NCI-H2081 (cell line): ENCODE data around the gene FHOD3.

ENCODE experiments used
- DNase-seq, 2 experiments: peaks; one replicate each; lab custom pipeline; 2025; lab: John Stamatoyannopoulos, UW

The FHOD3 gene

DNA sequence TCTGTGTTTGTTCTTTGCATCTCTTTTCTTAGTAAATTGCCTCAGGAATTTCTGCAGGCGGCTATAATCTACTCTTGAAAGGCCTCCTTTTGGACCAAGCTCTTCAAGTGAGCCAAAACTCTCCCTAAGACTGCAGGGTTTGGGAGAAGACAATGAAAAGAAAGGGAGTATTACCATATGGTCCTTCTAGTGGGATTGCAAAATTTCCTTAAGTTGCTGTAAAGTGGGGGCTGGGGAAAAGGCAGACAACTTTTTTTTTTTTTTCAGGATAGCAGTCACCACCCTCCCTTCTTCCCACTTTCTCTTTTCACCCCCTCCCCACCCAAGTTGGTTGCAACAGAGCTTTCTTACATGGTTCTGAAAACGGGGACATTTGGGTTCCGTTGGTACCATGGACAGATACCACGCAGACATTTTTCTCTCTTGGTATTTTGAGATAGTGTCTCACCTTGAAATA, 183.7 kb downstream of the FHOD3 start:
- DNase-seq, result no peak

DNA sequence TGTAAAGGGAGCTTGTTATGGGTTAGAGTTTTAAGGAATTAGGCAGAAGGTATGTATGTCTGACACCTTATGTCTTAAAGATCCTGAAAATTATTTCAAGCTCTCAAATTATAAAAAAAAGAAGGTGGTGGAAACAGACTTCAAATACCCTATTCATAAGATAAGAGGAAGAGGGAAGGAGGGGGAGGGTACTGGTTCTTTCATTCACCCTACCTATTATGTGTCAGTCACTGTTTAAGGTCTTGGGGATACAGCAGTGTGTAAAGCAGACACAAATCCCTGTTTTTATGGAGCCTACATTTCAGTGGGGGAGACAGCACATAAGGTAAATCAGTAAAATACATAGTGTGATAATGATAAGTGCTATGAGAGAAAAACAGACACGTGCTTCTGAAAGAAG, 184.4 kb downstream of the FHOD3 start:
- DNase-seq, result no peak

DNA sequence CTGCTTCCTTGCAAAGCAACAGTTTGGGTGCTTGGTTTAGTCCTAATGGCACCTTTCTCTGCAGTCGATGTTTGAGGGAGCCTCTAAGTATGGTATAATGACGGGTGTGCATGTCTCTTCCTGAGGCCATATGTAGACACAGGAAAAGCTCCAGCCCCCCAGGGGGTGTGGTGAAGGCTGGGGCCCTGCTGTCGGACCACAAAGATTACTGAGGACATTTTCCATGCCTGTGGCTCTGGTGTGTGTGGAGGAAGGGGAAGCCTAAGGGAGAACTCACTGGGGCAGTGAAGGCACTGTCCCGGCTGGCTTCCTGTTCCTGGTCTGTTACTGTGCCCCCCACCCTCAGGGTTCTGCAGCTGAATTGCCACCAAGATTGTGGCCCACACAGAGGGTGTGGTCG, 187.1 kb downstream of the FHOD3 start:
- DNase-seq, result peak; percentile 2 to 27

GRCh38 chr18:36485772-36486171, 188.3 kb downstream of the FHOD3 start:
- no peak for DNase-seq

DNA sequence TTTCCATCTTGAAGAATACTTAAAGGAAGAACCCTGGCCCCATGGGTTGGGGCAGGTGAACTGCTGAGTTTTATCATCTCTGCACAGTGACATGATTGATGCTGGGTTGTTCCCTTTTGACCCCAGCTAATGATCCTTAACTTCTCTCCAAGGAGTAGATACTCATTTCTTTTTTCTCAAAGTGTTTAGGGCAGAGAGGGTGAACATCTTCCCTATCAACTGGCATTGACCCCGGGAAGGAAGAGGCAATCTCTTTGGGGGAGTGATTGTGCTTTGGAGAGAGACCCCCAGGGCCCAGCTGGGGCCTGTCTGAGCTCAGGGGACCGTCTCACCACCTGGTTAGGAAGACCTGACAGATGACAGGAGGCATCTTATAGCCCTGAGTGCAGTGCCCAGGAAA, 190.6 kb downstream of the FHOD3 start:
- DNase-seq, result no peak

- DNase-seq, result no peak
Observed at GRCh38 chr18:36490897-36491296, 193.4 kb downstream of the FHOD3 start.

- no peak for DNase-seq
Observed at GRCh38 chr18:36492604-36493329, 195.3 kb downstream of the FHOD3 start.

- no peak for DNase-seq
Observed at GRCh38 chr18:36493349-36494159, 196.0 kb downstream of the FHOD3 start.

DNA sequence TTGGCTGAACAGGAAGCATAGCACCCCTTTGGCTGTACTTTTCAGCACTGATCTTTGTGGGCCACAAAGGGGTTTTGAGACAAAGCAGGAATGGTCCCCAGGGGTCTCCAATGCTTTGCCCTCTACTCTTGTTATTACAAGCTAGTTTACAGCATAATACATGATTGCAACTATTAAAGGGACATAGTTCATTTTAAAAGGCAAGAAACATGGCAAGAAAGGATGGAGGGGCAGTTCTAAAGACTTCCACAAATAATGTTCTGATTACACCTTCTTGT, 196.6 kb downstream of the FHOD3 start:
- DNase-seq, result no peak

DNA sequence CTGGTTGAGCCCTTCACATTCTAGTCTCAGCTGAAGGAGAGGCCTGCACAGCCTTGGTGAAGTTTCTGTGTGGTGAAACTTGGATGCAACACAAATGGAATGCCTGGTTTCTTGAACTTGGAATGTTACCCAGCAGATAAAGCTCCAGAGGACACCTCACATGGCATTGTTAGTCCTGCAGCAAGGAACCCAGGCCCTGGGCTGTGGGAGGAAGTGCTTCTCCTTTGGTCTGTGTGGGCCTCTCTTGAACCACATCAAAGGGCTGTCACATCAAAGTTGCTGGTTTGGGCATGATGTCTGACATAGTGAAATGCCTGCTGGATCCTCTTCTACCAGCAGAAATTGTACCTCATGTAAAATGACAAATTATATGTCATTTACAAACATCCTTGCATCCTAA, 198.5 kb downstream of the FHOD3 start:
- DNase-seq, result no peak

- DNase-seq, result no peak
Observed at GRCh38 chr18:36499938-36500337, 202.4 kb downstream of the FHOD3 start.

GRCh38 chr18:36501100-36501499, 203.6 kb downstream of the FHOD3 start:
- DNase-seq, result no peak

GRCh38 chr18:36503477-36503876, 206.0 kb downstream of the FHOD3 start:
- DNase-seq, result no peak

DNA sequence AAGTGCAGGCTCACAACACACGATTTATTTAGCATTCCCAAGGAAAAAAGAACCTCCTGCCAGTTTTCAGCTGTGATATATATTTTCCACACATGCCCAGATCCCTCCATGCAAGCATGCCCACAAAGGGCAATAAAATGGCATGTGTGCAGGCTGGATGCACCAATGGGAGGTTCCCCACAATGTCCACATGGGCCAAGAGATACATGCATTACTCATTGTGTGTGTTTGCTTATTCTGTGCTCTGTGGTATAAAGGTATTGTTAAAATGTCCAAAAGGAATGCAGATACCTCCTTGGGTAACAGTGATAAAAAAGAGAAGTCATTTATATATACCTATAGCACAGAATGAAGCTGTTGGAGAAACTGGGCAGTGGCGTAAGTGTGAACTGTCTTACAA, 207.4 kb downstream of the FHOD3 start:
- DNase-seq, result no peak

- DNase-seq, result no peak
Observed at GRCh38 chr18:36505665-36506064, 208.2 kb downstream of the FHOD3 start.

- DNase-seq, result no peak
Observed at GRCh38 chr18:36509646-36510197, 212.2 kb downstream of the FHOD3 start.

DNA sequence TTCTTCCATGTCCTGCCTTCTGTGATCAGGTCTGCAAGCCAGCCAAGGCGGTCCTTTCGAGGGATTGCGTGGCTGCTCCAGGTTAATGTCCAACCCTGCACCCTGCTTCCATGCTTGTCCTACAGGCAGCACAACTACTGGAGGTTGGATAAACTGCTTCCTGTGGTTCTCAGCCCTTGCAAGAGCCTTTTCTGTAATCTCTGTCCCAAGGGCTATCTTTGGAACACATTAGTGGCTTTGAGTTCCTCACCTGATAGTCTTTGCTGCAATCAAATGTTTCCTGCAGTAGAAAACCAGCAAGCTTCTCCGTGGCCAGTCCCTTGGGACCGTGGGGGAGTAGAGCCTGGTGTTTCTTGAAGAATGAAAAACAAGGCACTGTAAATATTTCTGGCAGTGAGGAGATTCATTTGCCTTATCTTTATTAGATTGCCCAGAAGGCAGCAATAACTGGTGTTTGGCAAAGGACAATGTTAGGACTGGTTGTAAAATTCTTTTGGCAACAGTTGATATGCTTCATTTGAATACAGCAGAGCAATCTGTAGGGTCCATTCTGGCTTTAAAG, 214.4 kb downstream of the FHOD3 start:
- DNase-seq, result no peak

GRCh38 chr18:36513556-36513955, 216.0 kb downstream of the FHOD3 start:
- no peak for DNase-seq

DNA sequence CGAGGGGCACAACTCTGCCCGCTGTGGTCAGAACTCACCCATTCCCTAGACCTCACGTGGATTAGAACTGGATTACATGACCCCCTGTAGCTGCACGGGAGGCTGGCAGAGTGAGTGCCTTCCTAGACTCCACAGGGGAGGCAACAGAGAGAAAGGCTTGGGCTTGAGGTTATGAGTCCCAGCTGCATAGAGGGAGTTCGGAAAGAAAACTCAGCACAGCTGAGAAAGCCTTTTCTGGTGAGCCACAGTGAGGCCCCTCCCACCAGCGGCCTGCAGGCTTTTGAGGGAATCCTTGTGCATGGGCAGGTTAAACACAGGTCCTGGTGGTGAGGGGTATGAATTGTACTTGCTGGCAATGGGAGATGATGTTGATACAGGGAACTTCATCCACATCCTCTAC, 217.3 kb downstream of the FHOD3 start:
- no peak for DNase-seq

GRCh38 chr18:36516258-36516657, 218.7 kb downstream of the FHOD3 start:
- no peak for DNase-seq

GRCh38 chr18:36516726-36517125, 219.2 kb downstream of the FHOD3 start:
- DNase-seq, result no peak

DNA sequence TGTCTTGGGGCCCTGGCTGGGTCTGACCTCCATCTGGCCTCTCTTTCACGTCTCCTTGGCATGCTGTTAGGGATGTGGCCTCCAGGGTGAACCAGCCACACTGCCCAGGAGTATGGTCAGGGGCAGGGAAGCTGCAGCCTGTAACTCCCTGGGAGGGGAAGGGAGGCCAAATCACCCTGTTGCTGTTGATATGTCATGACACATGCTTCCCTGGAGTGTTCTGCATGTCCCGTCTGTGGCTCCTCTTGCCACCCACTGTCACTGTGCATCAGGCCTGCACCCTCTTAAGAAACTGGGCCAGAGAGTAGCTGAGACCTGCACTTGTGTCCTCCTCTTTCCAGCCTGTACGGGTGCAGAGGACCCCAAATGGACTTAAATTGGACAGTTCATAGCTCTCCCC, 221.3 kb downstream of the FHOD3 start:
- DNase-seq, result no peak

DNA sequence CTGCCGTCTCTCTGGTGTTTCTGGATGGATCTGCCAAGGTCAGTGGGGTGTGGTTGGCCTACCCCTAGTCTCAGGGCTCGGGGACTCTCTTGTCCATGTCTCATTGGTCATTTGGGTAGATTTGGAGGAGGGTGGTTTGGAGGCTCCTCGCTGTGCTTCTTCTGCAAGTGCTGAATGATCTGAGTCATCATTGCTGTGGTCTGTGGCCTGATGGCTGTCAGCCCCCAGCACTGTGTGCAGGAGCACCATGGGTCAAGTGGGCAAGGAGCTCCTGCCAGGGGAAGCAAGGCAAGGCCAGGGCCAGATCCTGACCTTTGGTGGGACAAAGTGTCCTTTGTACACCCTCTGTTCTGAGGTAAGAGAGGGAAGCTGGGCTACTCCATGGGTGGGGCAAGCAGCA, 221.8 kb downstream of the FHOD3 start:
- no peak for DNase-seq
